Caki2 (cell line): ENCODE results near the gene B4GALT5. TPM values are rescaled to one million over a fixed set of nuclear protein-coding genes. Genes with fewer than 3 reads are reported as not detected.
"Not testable (repeated sequence)": the region's sequence is repeated elsewhere in the genome, so short reads cannot be mapped to it uniquely, and the experiment has no call there.

Source experiments
- DNase-seq: peaks from one replicate; pipeline ENCODE4 v3.0.0-alpha.2; 2015; ENCODE audit warnings: low read depth
- in situ Hi-C: cut with HindIII; loops from 2 replicates; pipeline ENCODE4 v1.10.0; 2016; ENCODE audit warnings: low sequenced_read_pairs, low pct_unique_long_range_greater_than_20kb, mixed read lengths
- total RNA-seq: library from RNA; depleted of rRNA; stranded (reverse); fragments of >200 nt; shearing (Covaris generic); gene quantifications from 2 replicates; pipeline ENCODE4 v1.2.3, GENCODE V29; 2014; ENCODE audit warnings: low replicate concordance

Gene B4GALT5
- total RNA-seq, 1 experiment from 2014 or later = 66.4 TPM

DNA sequence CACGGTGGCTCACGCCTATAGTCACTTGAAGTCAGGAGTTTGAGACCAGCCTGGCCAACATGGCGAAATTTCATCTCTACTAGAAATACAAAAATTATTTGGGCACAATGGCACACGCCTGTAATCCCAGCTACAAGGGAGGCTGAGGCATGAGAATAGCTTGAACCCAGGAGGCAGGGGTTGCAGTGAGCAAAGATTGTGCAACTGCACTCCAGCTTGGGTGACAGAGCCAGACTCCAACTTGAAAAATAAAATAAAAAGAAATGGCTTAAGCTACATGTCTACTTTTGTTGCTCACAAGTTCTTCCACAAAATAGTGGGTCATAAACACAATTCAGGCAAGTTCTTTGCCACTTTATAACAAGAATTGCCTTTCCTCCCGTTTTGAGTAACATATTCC, 27.1 kb upstream of the B4GALT5 start:
- in situ Hi-C loops = no loop called here
- DNase-seq = no peak

DNA sequence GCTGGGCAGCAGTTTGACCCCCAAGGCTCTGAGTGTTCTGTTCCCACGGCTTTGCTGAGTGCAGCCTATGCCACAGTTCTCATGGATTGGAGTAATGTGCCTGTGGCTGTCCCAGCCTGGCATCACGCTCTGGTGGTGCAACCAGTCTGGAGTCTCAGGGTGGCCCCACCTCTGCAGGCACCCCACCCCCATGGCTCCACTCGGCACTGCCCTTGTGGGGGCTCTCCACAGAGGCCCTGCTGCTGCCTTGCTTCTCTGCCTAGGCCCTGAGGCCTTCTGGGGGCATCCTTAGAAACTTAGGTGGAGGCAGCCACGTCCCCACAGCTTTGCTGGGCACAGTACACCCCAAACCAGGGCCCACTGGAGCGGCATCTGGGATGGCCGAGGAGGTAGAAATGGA, 25.4 kb upstream of the B4GALT5 start:
- in situ Hi-C loops = no loop called here
- no peak for DNase-seq

DNA sequence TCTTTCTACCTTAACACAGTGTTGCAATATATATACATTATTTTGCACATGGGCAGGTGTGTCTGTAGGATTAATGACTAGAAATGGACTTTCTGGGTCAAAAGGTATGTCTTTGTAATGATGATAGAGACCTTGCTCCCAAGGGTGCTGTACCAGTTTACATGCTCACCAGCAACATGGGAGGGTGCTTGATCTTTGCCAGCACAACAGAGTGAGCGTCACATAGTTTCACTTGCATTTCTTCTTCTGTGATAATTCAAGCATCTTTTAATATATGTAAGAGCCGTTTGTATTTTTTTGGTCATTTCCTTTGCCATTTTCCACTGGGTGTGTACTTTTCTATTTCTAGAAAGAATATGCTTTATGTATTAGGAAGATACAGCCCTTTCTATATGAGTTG, 23.6 kb upstream of the B4GALT5 start:
- DNase-seq = no peak
- in situ Hi-C loops = no loop called here

DNA sequence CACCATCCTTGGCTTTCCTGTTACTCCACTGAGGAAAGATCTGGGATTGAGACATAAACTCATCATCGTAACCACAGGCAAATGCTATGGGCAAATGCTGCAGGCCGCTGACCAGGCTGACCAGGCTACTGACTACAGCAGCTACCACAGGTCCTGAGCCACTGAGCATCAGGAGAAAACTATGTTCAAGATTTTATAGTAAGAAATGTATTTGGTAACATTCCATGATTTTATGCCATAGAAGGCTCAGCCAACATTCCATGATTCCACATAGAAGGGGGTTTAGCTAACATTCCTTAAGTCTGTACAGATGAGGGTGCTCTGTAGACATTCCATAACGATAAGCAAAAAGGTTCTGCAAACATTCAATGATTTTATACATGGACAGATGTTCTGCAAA, 16.1 kb upstream of the B4GALT5 start:
- in situ Hi-C loops = no loop called here
- no peak for DNase-seq

DNA sequence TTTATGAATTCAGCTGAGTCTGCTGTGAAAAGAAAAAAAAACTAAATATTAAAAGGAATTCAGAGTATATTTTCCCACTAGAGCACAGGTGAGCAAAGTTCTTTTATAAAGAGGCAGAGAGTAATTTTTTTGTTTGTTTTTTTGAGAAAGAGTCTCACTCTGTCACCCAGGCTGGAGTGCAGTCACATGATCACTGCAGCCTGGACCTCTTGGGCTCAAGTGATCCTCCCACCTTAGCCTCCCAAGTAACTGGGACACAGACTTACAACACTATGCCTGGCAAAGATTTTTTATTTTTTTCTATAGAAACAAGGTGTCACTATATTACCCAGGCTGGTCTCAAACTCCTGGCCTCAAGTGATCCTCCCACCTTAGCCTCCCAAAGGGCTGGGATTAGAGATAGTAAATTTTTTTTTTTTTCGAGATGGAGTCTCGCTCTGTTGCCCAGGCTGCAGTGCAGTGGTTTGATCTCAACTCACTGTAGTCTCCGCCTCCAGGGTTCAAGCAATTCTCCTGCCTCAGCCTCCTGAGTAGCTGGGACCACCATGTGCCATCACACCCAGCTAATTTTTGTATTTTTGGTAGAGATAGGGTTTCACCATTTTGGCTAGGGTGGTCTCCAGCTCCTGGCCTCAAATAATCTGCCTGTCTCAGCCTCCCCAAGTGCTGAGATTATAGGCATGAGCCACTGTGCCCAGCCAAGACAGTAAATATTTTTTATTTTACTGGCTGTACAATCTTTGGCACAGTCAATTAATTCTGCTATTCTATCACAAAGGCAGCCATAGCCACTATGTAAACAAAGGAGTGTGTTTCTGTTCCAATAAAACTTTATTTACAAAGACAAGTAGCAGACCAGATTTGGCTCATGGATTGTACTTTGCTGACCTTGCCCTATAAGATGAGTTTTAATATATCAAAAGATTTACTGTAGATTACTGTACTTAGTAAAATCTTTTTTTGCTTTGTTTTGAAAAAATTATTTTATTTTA, 14.5 kb upstream of the B4GALT5 start:
- in situ Hi-C loops = no loop called here
- no peak for DNase-seq

DNA sequence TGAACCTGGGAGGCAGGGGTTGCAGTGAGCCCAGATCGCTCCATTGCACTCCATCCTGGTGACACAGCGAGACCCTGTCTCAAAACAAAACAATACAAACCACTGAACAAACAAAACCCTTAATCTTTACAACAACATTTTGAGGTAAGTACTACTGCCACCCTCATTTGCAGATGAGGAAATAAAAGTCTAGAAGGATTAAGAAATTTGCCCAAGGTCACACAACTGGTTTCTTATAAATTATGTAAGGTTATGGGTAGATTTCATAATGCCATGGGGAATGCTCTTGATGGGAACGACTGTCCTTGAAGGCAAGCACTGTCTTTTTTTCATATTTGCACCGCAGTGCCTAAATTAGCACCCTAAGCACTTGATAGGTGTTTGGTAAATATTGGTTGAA, 13.8 kb upstream of the B4GALT5 start:
- in situ Hi-C loops = no loop called here
- DNase-seq = no peak

DNA sequence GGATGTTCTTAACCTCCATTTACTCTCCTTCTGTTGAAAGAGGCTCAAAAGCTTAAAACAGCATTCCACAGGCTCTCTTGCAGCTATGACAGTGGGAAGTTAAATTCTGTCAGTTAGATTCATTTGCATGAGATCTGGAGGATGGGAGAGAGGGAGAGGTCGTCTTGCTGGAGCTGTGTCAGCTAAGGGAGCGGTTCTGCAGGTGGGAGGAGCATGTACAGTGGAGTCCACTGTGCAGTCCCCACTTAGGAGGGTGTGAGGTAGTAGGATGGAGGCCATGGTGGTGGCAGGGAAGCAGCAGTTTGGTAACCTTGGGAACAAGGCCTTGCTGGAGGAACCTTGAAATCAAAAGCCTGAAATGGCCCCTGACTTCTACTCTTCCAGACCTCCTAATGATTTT, 12.0 kb upstream of the B4GALT5 start:
- in situ Hi-C loops = no loop called here
- DNase-seq = no peak

DNA sequence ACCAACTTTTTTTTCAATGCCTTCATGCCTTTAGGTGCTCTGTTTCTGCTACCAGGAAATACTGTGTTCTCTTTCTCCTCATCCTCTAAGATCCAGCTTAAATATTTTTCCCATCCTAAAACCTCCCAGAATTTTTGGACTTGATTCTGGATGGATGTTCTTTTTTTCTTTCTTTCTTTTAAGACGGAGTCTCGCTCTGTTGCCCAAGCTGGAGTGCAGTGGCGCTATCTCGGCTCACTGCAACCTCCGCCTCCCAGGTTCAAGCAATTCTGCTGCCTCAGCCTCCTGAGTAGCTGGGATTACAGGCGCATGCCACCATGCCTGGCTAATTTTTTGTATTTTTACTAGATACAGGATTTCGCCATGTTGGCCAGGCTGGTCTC, 11.5 kb upstream of the B4GALT5 start:
- in situ Hi-C loops, DNase-seq: not testable (repeated sequence)

DNA sequence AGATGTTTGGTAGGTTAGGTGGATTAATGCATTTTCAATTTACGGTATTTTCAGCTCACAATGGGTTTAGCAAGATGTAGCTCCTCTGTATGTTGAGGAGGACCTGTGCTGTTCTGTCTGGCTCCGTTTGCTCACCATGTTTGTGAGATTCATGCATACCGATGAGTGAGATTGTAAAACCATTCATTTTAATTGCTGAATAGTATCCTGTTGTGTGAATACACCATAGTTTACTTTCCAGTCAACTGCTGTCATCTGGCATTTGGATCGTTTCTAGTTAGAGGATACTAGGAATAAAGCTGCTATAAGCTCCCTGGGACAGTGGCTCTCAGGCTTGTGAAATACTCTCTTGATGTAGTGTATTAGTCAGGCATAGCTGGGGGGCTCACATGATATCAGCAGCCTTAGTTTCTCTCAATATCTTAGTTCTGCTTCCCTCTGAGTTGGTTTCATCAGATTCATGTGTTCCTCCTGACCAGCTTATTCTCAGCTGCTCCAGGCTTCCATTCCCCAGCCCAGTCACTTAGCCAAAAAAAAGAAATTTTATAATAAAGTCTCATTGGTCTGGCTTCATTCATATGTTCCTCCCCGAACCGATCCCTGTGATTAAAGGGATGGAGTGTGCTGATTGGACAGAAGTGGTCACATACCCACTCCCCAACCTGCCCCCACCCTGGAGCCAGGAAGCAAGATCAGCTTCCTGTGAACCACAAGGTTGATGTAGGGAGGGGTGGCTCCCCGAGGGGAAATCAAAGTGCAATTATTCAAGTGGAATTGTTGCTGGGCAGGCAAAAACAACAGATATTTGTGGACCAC, 10.9 kb upstream of the B4GALT5 start:
- DNase-seq = no peak
- in situ Hi-C loops = no loop called here

DNA sequence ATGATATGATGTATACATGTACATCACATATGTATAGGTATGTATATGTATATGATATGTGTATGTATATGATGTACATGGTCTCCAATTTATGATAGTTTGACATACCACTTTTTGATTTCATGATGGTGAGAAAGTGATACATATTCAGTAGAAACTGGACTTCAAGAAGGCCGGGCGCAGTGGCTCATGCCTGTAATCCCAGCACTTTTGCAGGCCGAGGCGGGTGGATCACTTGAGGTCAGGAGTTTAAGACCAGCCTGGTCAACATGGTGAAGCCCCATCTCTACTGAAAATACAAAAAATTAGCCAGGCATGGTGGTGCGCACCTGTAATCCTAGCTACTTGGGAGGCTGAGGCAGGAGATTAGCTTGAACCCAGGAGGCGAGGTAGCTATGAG, 10.1 kb upstream of the B4GALT5 start:
- DNase-seq, in situ Hi-C loops: not testable (repeated sequence)

DNA sequence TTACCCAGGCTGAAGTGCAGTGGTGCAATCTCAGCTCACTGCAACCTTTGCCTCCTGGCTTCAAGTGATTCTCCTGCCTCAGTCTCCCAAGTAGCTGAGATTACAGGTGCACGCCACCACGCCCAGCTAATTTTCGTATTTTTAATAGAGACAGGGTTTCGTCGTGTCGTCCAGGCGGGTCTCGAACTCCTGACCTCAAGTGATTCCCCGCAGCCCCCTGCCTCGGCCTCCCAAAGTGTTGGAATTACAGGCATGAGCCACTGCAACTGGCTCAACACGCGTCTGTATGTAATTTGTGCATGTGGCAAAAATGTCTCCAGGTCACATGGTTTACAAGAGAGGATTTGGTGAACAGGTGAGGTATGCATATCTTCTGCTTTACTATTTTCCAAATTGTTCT, 7.6 kb upstream of the B4GALT5 start:
- DNase-seq, in situ Hi-C loops: not testable (repeated sequence)

DNA sequence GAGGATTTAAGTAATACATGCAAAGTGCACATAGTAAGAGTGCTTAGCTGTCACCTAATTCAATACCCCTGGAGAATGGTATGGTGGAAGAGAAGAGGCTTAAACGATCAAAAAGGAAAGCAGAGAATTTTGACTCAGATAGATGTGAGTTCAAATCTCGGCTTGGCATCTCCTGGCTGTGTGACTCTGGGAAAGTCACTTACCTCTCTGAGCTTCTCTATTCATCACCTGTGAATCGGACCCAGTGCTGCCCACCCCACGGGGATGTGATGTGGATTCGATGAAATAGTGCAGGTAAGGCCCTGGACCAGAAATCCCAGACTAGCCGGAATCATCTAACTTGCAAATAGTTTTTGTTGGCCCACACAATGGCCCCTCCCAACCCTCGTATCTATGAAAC, 1.8 kb upstream of the B4GALT5 start:
- DNase-seq = no peak
- in situ Hi-C loops = no loop called here

DNA sequence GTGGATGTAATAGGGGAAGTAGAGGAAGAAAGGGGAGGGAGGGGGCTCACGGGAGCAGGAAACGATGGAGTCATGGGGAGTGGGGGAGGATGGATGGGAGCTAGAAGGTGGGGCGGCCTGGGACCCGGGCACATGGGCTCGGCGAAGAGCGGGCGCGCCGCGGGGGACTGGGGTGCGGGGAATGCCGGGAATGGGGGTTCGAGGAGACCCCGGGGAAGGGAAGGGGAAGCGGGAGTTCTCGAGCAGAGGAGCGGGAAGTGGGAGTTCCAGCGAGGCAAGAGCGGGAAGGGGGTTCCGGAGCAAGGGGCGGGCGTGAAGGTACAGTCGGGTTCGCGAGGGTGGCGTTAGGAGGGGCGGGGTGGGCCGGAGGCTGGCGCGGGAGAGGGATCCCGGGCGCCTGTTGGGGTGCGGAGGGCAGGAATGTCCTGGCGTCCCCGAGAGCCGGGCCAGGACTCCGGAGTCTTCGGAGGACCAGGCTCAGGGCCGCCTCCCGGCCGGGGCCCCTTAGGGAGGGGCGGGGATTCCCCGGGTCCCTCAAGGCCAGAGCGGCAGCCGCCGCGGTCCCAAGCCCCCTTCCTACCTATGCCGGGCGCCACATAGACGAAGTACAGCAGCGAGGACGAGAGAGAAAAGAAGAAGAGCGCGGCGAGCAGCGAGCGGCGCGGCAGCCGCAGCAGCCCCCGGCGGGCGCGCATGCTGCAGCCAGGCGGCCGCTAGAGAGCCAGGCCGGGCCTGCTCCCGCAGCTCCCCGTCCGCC, 504 bp downstream of the B4GALT5 start:
- in situ Hi-C loops = no loop called here
- peak; percentile 61 for DNase-seq

DNA sequence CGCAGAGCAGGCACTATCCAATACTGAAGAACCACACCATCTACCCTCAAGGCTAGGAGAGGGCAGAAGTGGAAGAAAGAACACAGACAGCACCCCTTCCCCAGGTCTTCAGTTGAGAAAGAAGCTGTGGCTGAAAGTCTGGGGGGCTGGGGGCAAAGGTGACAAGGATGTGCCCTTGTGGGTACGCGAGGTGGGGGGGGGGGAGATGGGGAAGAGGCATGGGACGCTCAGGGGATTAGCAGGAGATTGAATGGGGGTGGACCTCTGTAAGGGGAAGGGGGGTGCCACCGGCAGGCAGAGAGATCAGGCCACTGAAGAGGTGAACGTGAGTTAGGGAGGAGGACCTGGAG, 1.1 kb downstream of the B4GALT5 start:
- DNase-seq = no peak
- in situ Hi-C loops = no loop called here

DNA sequence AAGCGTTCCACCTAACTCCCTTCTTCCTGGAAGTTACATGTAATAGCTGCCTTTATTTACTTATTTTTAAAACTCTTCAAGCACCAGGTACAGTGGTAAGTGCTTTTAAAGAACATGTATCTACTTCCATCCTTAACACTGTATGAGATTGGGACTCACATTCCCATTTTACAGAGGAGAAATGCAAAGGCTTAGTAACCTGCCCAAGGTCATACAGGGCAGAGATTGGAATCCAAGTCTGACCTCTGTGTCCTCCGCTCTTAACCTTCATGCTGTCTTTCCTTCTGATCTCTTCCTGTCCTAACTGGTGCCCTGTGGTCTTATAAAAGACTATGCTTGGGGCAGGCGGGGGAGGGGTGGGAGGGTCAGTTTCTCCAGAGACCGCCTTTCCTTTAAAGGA, 1.6 kb downstream of the B4GALT5 start:
- DNase-seq = no peak

DNA sequence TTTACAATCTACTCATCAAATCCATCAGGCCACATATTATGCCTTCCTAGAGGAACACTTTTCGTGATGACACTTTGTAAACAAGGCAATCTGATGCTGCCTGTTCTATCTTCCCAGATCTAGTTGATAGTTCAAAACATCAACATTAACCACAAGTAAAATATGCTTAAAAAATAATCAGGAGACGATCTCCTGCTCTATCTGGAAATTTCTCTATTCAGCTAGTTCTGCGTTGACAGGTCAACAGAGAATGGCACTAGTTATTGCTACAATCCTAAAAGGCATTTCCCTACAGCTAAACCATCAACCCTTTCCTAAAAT, 2.1 kb downstream of the B4GALT5 start:
- in situ Hi-C loops = no loop called here
- DNase-seq = no peak

More for the DNA sequence above, 1.6 kb downstream of the B4GALT5 start:
- in situ Hi-C loops = no loop called here

DNA sequence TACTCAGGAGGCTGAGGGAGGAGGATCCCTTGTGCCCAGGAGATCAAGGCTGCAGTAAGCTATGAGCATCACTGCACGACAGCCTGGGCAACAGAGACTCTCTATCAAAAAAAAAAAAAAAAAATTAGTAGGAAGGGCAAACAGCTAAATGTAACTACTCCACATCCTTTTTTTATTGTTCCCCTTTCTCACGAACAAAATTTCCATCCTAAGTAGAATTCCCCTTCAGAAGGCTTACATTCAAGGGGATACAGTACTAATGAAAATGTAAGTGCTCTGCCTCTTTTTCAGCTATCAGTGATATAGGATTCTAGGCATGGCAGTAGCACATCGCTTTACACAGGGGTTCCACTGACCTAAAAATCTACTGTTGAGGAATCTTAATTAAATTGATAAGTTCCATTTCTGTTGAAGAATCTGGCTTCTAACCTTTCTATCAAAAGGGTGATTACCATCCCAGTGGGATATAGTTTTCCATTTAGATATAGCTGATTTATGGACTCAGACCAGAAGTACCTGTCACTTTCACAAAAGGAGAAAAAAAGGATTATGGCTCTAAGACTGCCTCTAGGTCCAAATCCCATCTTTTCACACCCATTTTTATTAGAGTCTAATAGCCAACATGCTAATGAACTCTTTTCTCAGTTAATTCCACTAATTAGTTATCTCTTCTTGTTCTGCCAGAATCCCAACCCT, 2.6 kb downstream of the B4GALT5 start:
- no peak for DNase-seq
- in situ Hi-C loops = no loop called here

DNA sequence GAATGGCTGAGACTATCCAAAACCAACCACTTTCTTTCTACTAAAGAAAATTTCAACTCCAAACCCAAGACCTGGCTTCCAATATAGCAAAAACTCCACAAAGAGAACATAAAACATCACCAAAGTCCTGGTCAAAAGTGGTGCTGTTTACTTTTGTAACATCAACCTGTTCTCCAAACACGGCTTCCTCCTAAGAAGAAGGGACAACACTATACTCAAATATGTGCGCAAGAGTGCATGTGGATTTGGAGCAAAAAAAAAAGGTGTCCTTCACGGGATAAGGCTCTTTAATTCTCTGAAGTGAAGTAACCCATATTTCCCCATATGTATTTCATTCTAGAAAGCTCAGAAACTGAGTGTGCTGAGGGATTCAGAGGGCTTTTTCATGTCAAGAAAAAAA, 6.6 kb downstream of the B4GALT5 start:
- in situ Hi-C loops = no loop called here
- DNase-seq = no peak
